Activated T-helper 2 cell treated with anti-CD3 and anti-CD28 coated beads, Interferon-gamma antibody, Interleukin-2, Interleukin-4, amounts not matched to agents 10 μg/mL and 5 μg/mL and 100 μg/mL, durations not matched to agents 14 hours and 24 hours and 36 hours (primary cell): ENCODE results near the gene SRBD1. TPM values are rescaled to one million over a fixed set of nuclear protein-coding genes. Genes with fewer than 3 reads are reported as not detected.
"Not testable (repeated sequence)": the region's sequence is repeated elsewhere in the genome, so short reads cannot be mapped to it uniquely, and the experiment has no call there.

ENCODE experiments used
- DNase-seq: peaks from one replicate; pipeline ENCODE4 v3.0.0; 2021; ENCODE audit warnings: low spot score
- H3K27ac Mint-ChIP-seq: one replicate; pipeline ENCODE4 v1.8.0; 2021; ENCODE audit warnings: mixed read lengths
- H3K27me3 Mint-ChIP-seq: one replicate; pipeline ENCODE4 v1.8.0; 2021; ENCODE audit warnings: low read depth, mixed read lengths
- H3K36me3 Mint-ChIP-seq: one replicate; pipeline ENCODE4 v1.8.0; 2021; ENCODE audit warnings: low read depth, mixed read lengths
- H3K4me1 Mint-ChIP-seq: one replicate; pipeline ENCODE4 v1.8.0; 2021; ENCODE audit warnings: low read depth, mixed read lengths
- H3K4me3 Mint-ChIP-seq: one replicate; pipeline ENCODE4 v1.8.0; 2021; ENCODE audit warnings: low read depth, mild to moderate bottlenecking, moderate library complexity, mixed read lengths
- H3K9me3 Mint-ChIP-seq: one replicate; pipeline ENCODE4 v1.8.0; 2021; ENCODE audit warnings: mixed read lengths
- intact Hi-C: fragments of 100-400 bp; cut with micrococcal nuclease; formaldehyde crosslinking; loops from one replicate; pipeline ENCODE4 v1.15.1; 2023
- total RNA-seq: library from RNA; stranded (reverse); gene quantifications from 2 replicates; pipeline ENCODE4 v1.2.3, GENCODE V29; 2022

The SRBD1 gene
- total RNA-seq, 1 donor from 2014 or later = 21.7 TPM

- H3K9me3 Mint-ChIP-seq = peaks cover 8% of the 10 kb centered on the region
Measured at GRCh38 chr2:45439788-45440773, 171.0 kb downstream of the SRBD1 start.

GRCh38 chr2:45438872-45439665 lies 172.0 kb downstream of the SRBD1 start:
- Mint-ChIP-seq H3K27me3 (no peaks in the 10 kb centered on the region), H3K4me3 (no peak overlapping the region), H3K9me3 (peaks cover 8% of the 10 kb centered on the region), H3K36me3 (peaks cover 9% of the 10 kb centered on the region), H3K27ac (no peak overlapping the region), H3K4me1 (peaks cover 4% of the 10 kb centered on the region)
- intact Hi-C loops = no loop called here
- no peak for DNase-seq

More at GRCh38 chr2:45439788-45440773, 171.0 kb downstream of the SRBD1 start:
- Mint-ChIP-seq H3K27ac (no peak overlapping the region), H3K36me3 (peaks cover 9% of the 10 kb centered on the region), H3K4me3 (no peak overlapping the region), H3K4me1 (peaks cover 4% of the 10 kb centered on the region), H3K27me3 (no peaks in the 10 kb centered on the region)
- intact Hi-C loops = no loop called here
- no peak for DNase-seq

- Mint-ChIP-seq H3K36me3 (peaks cover 9% of the 10 kb centered on the region), H3K4me1 (peaks cover 2% of the 10 kb centered on the region), H3K9me3 (peaks cover 10% of the 10 kb centered on the region), H3K4me3 (no peak overlapping the region), H3K27me3 (no peaks in the 10 kb centered on the region), H3K27ac (no peak overlapping the region)
- DNase-seq = no peak
- intact Hi-C loops = no loop called here
Measured at GRCh38 chr2:45436456-45436855, 174.6 kb downstream of the SRBD1 start.

GRCh38 chr2:45435316-45435715 lies 175.8 kb downstream of the SRBD1 start:
- intact Hi-C loops = no loop called here
- Mint-ChIP-seq H3K4me3 (no peak overlapping the region), H3K27me3 (no peaks in the 10 kb centered on the region), H3K36me3 (peaks cover 16% of the 10 kb centered on the region), H3K4me1 (peaks cover 2% of the 10 kb centered on the region), H3K27ac (no peak overlapping the region), H3K9me3 (peaks cover 18% of the 10 kb centered on the region)
- DNase-seq = no peak

- no peak for DNase-seq
- Mint-ChIP-seq H3K27ac (no peak overlapping the region), H3K4me3 (no peak overlapping the region), H3K36me3 (peaks cover 16% of the 10 kb centered on the region), H3K9me3 (peaks cover 18% of the 10 kb centered on the region), H3K4me1 (peaks cover 2% of the 10 kb centered on the region), H3K27me3 (no peaks in the 10 kb centered on the region)
- intact Hi-C loops = no loop called here
Measured at GRCh38 chr2:45433363-45433762, 177.7 kb downstream of the SRBD1 start.

- no peak for DNase-seq
- Mint-ChIP-seq H3K9me3 (peaks cover 15% of the 10 kb centered on the region), H3K27me3 (no peaks in the 10 kb centered on the region), H3K4me3 (no peak overlapping the region), H3K27ac (no peak overlapping the region), H3K4me1 (peaks cover 2% of the 10 kb centered on the region), H3K36me3 (peaks cover 14% of the 10 kb centered on the region)
- intact Hi-C loops = no loop called here
Measured at GRCh38 chr2:45432406-45432805, 178.7 kb downstream of the SRBD1 start.

- H3K27ac Mint-ChIP-seq, intact Hi-C loops, H3K4me3 Mint-ChIP-seq, H3K27me3 Mint-ChIP-seq, H3K4me1 Mint-ChIP-seq, H3K36me3 Mint-ChIP-seq, DNase-seq, H3K9me3 Mint-ChIP-seq: not testable (repeated sequence)
Measured at GRCh38 chr2:45426025-45426424, 185.0 kb downstream of the SRBD1 start.

GRCh38 chr2:45422921-45423320 lies 188.1 kb downstream of the SRBD1 start:
- intact Hi-C loops = no loop called here
- no peaks in the 10 kb centered on the region for H3K4me1 Mint-ChIP-seq
- H3K9me3 Mint-ChIP-seq = no peaks in the 10 kb centered on the region
- H3K27me3 Mint-ChIP-seq = no peaks in the 10 kb centered on the region
- H3K4me3 Mint-ChIP-seq = no peak overlapping the region
- no peak overlapping the region for H3K27ac Mint-ChIP-seq
- DNase-seq = no peak
- H3K36me3 Mint-ChIP-seq = peaks cover 7% of the 10 kb centered on the region

GRCh38 chr2:45418532-45418931 lies 192.5 kb downstream of the SRBD1 start:
- Mint-ChIP-seq H3K4me1 (no peaks in the 10 kb centered on the region), H3K36me3 (peaks cover 12% of the 10 kb centered on the region), H3K27me3 (no peaks in the 10 kb centered on the region), H3K4me3 (no peak overlapping the region), H3K9me3 (no peaks in the 10 kb centered on the region), H3K27ac (no peak overlapping the region)
- DNase-seq = no peak
- intact Hi-C loops = no loop called here

- Mint-ChIP-seq H3K4me1 (peaks cover 4% of the 10 kb centered on the region), H3K27ac (no peak overlapping the region), H3K9me3 (no peaks in the 10 kb centered on the region), H3K4me3 (no peak overlapping the region), H3K27me3 (no peaks in the 10 kb centered on the region), H3K36me3 (peaks cover 25% of the 10 kb centered on the region)
- no peak for DNase-seq
- intact Hi-C loops = no loop called here
Measured at GRCh38 chr2:45415534-45416123, 195.4 kb downstream of the SRBD1 start.

- no peak for DNase-seq
- peaks cover 21% of the 10 kb centered on the region for H3K36me3 Mint-ChIP-seq
- H3K9me3 Mint-ChIP-seq = no peaks in the 10 kb centered on the region
- no peak overlapping the region for H3K4me3 Mint-ChIP-seq
- peaks cover 8% of the 10 kb centered on the region for H3K4me1 Mint-ChIP-seq
- intact Hi-C loops = no loop called here
- H3K27ac Mint-ChIP-seq = no peak overlapping the region
- H3K27me3 Mint-ChIP-seq = no peaks in the 10 kb centered on the region
Measured at GRCh38 chr2:45412754-45413379, 198.2 kb downstream of the SRBD1 start.

GRCh38 chr2:45409677-45410076 lies 201.4 kb downstream of the SRBD1 start:
- intact Hi-C loops = no loop called here
- no peak for DNase-seq
- H3K27ac Mint-ChIP-seq = no peak overlapping the region
- H3K4me1 Mint-ChIP-seq = peaks cover 8% of the 10 kb centered on the region
- no peaks in the 10 kb centered on the region for H3K9me3 Mint-ChIP-seq
- no peaks in the 10 kb centered on the region for H3K27me3 Mint-ChIP-seq
- no peak overlapping the region for H3K4me3 Mint-ChIP-seq
- H3K36me3 Mint-ChIP-seq = peaks cover 17% of the 10 kb centered on the region
